Stimulated activated CD4-positive, alpha-beta T cell treated with anti-CD3 and anti-CD28 coated beads, Interleukin-2, amount 100 ng/mL, for 4 hours (primary cell): ENCODE data around the gene BTBD17.

Experiments
- DNase-seq: peaks from one replicate; pipeline ENCODE4 v3.0.0-alpha.2; 2020; ENCODE audit warnings: low read depth

The BTBD17 gene

GRCh38 chr17:74387365-74388218 lies 25.9 kb upstream of the BTBD17 start:
- DNase-seq = no peak

GRCh38 chr17:74386386-74386785 lies 24.7 kb upstream of the BTBD17 start:
- DNase-seq = no peak

- no peak for DNase-seq
Measured at GRCh38 chr17:74385201-74385600, 23.5 kb upstream of the BTBD17 start.

- no peak for DNase-seq
Measured at GRCh38 chr17:74383141-74383540, 21.5 kb upstream of the BTBD17 start.

GRCh38 chr17:74380959-74381808 lies 19.5 kb upstream of the BTBD17 start:
- DNase-seq = no peak

- no peak for DNase-seq
Measured at GRCh38 chr17:74380086-74380958, 18.7 kb upstream of the BTBD17 start.

GRCh38 chr17:74379495-74380085 lies 17.9 kb upstream of the BTBD17 start:
- DNase-seq = peak; percentile 83

GRCh38 chr17:74374858-74375257 lies 13.2 kb upstream of the BTBD17 start:
- no peak for DNase-seq

GRCh38 chr17:74373838-74374606 lies 12.4 kb upstream of the BTBD17 start:
- DNase-seq = no peak

- DNase-seq = no peak
Measured at GRCh38 chr17:74372426-74372825, 10.8 kb upstream of the BTBD17 start.

- DNase-seq = no peak
Measured at GRCh38 chr17:74371653-74372147, 10.0 kb upstream of the BTBD17 start.

GRCh38 chr17:74369665-74370490 lies 8.2 kb upstream of the BTBD17 start:
- no peak for DNase-seq

GRCh38 chr17:74369221-74369620 lies 7.6 kb upstream of the BTBD17 start:
- DNase-seq = peak; percentile 67

GRCh38 chr17:74368341-74369081 lies 6.8 kb upstream of the BTBD17 start:
- peak; percentile 58 for DNase-seq

- no peak for DNase-seq
Measured at GRCh38 chr17:74367206-74367605, 5.5 kb upstream of the BTBD17 start, which contains the start of gene GPR142. Gene GPR142 (plus strand): TSS chr17:74367506. CDS start chr17:74369541, 2,035 bp downstream.

GRCh38 chr17:74362810-74363498 lies 1.3 kb upstream of the BTBD17 start:
- DNase-seq = no peak

- DNase-seq = no peak
Measured at GRCh38 chr17:74362069-74362405, 369 bp upstream of the BTBD17 start.

GRCh38 chr17:74360899-74361229 lies 804 bp downstream of the BTBD17 start:
- DNase-seq = no peak

GRCh38 chr17:74359916-74360315 lies 1.8 kb downstream of the BTBD17 start:
- no peak for DNase-seq
